Measurements from ENCODE around the gene ST8SIA6. TPM values are rescaled to one million over a fixed set of nuclear protein-coding genes. Genes with fewer than 3 reads are reported as not detected.

The ST8SIA6 gene
- total and polyA plus RNA-seq, 9 of the 15 experiments (the other 6 are each of a cell fraction or from before 2014, with no cell fraction given): 0.69 to 6.7 (median 5.0) TPM

DNA sequence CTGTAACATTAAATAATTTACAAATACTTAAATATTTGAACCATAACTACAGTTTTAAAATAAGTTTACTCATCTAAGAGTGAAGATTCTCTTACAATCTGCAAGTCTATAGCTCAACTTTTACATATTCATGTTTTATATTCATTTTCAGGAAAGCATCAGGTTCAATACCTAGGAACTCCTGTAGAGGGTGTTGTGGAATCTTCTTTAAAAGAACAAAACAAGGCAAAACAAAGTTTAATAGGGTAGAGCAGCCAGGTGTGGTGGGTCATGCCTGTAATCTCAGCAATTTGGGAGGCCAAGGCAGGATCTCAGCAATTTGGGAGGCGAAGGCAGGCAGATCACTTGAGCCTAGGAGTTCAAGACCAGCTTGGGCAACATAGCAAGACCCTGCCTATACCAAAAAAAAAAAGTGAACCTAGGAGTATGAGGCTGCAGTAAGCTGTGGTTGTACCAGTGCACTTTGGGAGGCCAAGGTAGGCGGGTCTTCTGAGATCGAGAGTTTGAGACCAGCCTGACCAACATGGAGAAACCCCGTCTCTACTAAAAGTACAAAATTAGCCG is 45.1 kb downstream of the ST8SIA6 start (continued):
- TF ChIP-seq, protein P1, sequence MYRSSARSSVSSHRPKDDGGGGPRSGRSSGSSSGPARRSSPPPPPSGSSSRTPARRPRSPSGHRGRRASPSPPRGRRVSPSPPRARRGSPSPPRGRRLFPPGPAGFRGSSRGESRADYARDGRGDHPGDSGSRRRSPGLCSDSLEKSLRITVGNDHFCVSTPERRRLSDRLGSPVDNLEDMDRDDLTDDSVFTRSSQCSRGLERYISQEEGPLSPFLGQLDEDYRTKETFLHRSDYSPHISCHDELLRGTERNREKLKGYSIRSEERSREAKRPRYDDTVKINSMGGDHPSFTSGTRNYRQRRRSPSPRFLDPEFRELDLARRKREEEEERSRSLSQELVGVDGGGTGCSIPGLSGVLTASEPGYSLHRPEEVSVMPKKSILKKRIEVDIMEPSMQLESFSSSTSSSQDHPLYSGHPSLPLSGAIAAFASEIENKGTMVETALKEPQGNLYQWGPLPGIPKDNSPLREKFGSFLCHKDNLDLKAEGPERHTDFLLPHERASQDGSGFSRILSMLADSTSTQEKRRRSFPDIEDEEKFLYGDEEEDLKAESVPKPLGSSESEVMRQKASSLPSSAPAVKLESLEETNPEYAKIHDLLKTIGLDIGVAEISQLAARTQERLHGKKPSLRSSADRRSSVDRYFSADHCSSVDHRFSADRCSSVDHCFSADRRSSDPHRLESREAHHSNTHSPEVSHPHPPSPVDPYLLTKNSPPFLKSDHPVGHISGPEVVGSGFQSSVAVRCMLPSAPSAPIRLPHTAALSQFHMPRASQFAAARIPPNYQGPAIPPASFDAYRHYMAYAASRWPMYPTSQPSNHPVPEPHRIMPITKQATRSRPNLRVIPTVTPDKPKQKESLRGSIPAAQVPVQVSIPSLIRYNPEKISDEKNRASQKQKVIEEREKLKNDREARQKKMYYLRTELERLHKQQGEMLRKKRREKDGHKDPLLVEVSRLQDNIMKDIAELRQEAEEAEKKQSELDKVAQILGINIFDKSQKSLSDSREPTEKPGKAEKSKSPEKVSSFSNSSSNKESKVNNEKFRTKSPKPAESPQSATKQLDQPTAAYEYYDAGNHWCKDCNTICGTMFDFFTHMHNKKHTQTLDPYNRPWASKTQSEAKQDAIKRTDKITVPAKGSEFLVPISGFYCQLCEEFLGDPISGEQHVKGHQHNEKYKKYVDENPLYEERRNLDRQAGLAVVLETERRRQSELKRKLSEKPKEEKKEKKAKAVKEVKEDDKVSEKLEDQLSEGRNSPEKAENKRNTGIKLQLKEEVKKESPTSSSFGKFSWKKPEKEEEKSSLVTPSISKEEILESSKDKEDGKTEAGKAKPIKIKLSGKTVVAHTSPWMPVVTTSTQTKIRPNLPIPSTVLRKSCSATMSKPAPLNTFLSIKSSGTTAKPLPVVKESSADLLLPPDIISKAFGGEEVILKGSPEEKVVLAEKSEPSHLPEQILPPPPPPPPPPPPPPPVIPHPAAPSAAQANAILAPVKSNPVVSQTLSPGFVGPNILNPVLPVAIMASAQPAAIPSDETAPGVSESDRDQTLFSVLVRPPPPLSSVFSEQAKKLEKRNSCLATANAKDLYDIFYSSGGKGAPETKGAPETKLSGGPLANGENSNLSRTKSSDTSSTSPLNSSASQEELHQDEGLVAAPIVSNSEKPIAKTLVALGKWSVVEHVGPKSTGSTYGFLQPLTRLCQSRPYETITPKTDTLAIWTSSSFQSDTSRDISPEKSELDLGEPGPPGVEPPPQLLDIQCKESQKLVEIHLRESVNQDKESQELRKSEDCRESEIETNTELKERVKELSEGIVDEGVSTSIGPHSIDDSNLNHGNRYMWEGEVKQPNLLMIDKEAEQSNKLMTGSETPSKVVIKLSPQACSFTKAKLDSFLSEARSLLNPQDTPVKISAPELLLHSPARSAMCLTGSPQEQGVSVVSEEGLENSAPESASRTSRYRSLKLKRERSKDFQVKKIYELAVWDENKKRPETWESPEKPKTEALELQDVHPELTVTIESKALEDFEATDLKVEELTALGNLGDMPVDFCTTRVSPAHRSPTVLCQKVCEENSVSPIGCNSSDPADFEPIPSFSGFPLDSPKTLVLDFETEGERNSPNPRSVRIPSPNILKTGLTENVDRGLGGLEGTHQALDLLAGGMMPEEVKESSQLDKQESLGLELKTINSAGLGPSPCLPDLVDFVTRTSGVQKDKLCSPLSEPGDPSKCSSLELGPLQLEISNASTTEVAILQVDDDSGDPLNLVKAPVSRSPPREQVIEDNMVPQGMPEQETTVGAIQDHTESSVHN (IDR thresholded peaks at IDR 0.05; ENCODE audit: borderline replicate concordance in 1 of 2, low read depth in 1 of 2): no peak
- no peak for TF ChIP-seq ZC3H8 (IDR thresholded peaks at IDR 0.05)
- TF ChIP-seq, protein P2, sequence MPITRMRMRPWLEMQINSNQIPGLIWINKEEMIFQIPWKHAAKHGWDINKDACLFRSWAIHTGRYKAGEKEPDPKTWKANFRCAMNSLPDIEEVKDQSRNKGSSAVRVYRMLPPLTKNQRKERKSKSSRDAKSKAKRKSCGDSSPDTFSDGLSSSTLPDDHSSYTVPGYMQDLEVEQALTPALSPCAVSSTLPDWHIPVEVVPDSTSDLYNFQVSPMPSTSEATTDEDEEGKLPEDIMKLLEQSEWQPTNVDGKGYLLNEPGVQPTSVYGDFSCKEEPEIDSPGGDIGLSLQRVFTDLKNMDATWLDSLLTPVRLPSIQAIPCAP (CRISPR knock-in tag; IDR thresholded peaks at IDR 0.05; ENCODE audit: borderline replicate concordance): no peak
- TF ChIP-seq HNRNPLL (IDR thresholded peaks at IDR 0.05; ENCODE audit: low read depth, low read length, poor library complexity, severe bottlenecking): no peak
- TF ChIP-seq, protein P3, sequence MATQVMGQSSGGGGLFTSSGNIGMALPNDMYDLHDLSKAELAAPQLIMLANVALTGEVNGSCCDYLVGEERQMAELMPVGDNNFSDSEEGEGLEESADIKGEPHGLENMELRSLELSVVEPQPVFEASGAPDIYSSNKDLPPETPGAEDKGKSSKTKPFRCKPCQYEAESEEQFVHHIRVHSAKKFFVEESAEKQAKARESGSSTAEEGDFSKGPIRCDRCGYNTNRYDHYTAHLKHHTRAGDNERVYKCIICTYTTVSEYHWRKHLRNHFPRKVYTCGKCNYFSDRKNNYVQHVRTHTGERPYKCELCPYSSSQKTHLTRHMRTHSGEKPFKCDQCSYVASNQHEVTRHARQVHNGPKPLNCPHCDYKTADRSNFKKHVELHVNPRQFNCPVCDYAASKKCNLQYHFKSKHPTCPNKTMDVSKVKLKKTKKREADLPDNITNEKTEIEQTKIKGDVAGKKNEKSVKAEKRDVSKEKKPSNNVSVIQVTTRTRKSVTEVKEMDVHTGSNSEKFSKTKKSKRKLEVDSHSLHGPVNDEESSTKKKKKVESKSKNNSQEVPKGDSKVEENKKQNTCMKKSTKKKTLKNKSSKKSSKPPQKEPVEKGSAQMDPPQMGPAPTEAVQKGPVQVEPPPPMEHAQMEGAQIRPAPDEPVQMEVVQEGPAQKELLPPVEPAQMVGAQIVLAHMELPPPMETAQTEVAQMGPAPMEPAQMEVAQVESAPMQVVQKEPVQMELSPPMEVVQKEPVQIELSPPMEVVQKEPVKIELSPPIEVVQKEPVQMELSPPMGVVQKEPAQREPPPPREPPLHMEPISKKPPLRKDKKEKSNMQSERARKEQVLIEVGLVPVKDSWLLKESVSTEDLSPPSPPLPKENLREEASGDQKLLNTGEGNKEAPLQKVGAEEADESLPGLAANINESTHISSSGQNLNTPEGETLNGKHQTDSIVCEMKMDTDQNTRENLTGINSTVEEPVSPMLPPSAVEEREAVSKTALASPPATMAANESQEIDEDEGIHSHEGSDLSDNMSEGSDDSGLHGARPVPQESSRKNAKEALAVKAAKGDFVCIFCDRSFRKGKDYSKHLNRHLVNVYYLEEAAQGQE (IDR thresholded peaks at IDR 0.05; ENCODE audit: borderline replicate concordance): peak; percentile 63; the same call in 1 of the 2 replicates
- TF ChIP-seq, protein P3 (CRISPR knock-in tag; IDR thresholded peaks at IDR 0.05; ENCODE audit: low read depth): no peak
- no peak for TF ChIP-seq RBM22 (IDR thresholded peaks at IDR 0.05; ENCODE audit: low read depth, low read length, poor library complexity, severe bottlenecking)

Measured in K562 (cell line).